ENCODE data around the gene PLXDC2. TPM values are rescaled to one million over a fixed set of nuclear protein-coding genes. Genes with fewer than 3 reads are reported as not detected.

The PLXDC2 gene
- total RNA-seq, 1 experiment from 2014 or later, result 0.21 TPM

- POLR2A ChIA-PET, result no interaction called here
- Histone ChIP-seq H3K9me3 (ENCODE audit: control insufficient read depth, insufficient read depth, low read depth, low read length) (no peaks in the 10 kb centered on the region), H3K27me3 (ENCODE audit: control insufficient read depth, insufficient read depth, low read length) (no peaks in the 10 kb centered on the region), H3K4me3 (ENCODE audit: low read depth in 2 of 2, low read length in 2 of 2) (no peak overlapping the region), H3K4me1 (ENCODE audit: control insufficient read depth, insufficient read depth, low read length) (no peaks in the 10 kb centered on the region), H3K27ac (ENCODE audit: low read length) (no peak overlapping the region), H3K36me3 (ENCODE audit: control insufficient read depth, insufficient read depth, low read length) (no peaks in the 10 kb centered on the region)
- BruUV-seq (replicated peaks), result no TSS peak
- ATAC-seq (no peak), DNase-seq (ENCODE audit: low read depth, low spot score) (no peak)
- in situ Hi-C loops (cut with HindIII; ENCODE audit: low pct_unique_long_range_greater_than_20kb, low sequenced_read_pairs) (no loop called here), intact Hi-C loops (cut with micrococcal nuclease; ENCODE audit: unreplicated experiment) (no loop called here)
- CTCF ChIA-PET, result no interaction called here
- TF ChIP-seq SIN3A (IDR thresholded peaks at IDR 0.05; ENCODE audit: borderline replicate concordance, insufficient read depth, low read depth, low read length) (no peak), CTCF (IDR thresholded peaks at IDR 0.05) (no peak), POLR2AphosphoS5 (IDR thresholded peaks at IDR 0.05; ENCODE audit: low read depth, low read length) (no peak), REST (IDR thresholded peaks at IDR 0.05; ENCODE audit: insufficient read depth in 1 of 2, low read depth in 2 of 2, low read length in 1 of 2) (no peak), TCF7L2 (IDR thresholded peaks at IDR 0.05; ENCODE audit: low read depth, low read length) (no peak)
These were observed 275.5 kb downstream of the PLXDC2 start for GRCh38 chr10:20091698-20092097.

- H3K27me3 ChIP-seq (ENCODE audit: control insufficient read depth, insufficient read depth, low read length), result no peaks in the 10 kb centered on the region
- no peaks in the 10 kb centered on the region for H3K4me1 ChIP-seq (ENCODE audit: control insufficient read depth, insufficient read depth, low read length)
- TF ChIP-seq REST (IDR thresholded peaks at IDR 0.05; ENCODE audit: insufficient read depth in 1 of 2, low read depth in 2 of 2, low read length in 1 of 2) (no peak), TCF7L2 (IDR thresholded peaks at IDR 0.05; ENCODE audit: low read depth, low read length) (no peak), POLR2AphosphoS5 (IDR thresholded peaks at IDR 0.05; ENCODE audit: low read depth, low read length) (no peak), SIN3A (IDR thresholded peaks at IDR 0.05; ENCODE audit: borderline replicate concordance, insufficient read depth, low read depth, low read length) (no peak)
- ChIA-PET POLR2A (no interaction called here), CTCF (no interaction called here)
- H3K4me3 ChIP-seq (ENCODE audit: low read depth in 2 of 2, low read length in 2 of 2), result no peak overlapping the region
- H3K27ac ChIP-seq (ENCODE audit: low read length), result no peak overlapping the region
- intact Hi-C loops (cut with micrococcal nuclease; ENCODE audit: unreplicated experiment) (no loop called here), in situ Hi-C loops (cut with HindIII; ENCODE audit: low pct_unique_long_range_greater_than_20kb, low sequenced_read_pairs) (no loop called here)
- no peak for DNase-seq (ENCODE audit: low read depth, low spot score)
- H3K36me3 ChIP-seq (ENCODE audit: control insufficient read depth, insufficient read depth, low read length), result no peaks in the 10 kb centered on the region
- no peak for ATAC-seq
- no TSS peak for BruUV-seq (replicated peaks)
- no peaks in the 10 kb centered on the region for H3K9me3 ChIP-seq (ENCODE audit: control insufficient read depth, insufficient read depth, low read depth, low read length)
These were observed 277.4 kb downstream of the PLXDC2 start for GRCh38 chr10:20093600-20093999.

Measured in Panc1 (cell line).